ENCODE measurements around the gene TSPEAR. TPM values are rescaled to one million over a fixed set of nuclear protein-coding genes. Genes with fewer than 3 reads are reported as not detected.
A peak's percentile ranks its signal among the peaks of the same experiment; 100 is the strongest.

Gene TSPEAR
- polyA plus RNA-seq, 1 experiment: not detected

GRCh38 chr21:44461464-44462001 lies 249.8 kb downstream of the TSPEAR start:
- peak; percentile 36; the same call in 1 of the 2 replicates for TF ChIP-seq CTCF (IDR thresholded peaks at IDR 0.05; ENCODE audit: insufficient read depth, low read depth, low read length)
- Histone ChIP-seq H3K27me3 (ENCODE audit: control insufficient read depth, insufficient read depth, low read length) (no peaks in the 10 kb centered on the region), H3K36me3 (ENCODE audit: control insufficient read depth, insufficient read depth, low read length) (no peaks in the 10 kb centered on the region), H3K4me3 (ENCODE audit: low read depth, low read length) (no peak overlapping the region)
- ChIA-PET POLR2A (no interaction called here), CTCF (interaction anchor here (0.5 to 1.8 kb wide), 5 partner anchors 12 to 332 kb away, joined by 3 to 6 read pairs (median 3); no protein-coding TSS in a partner anchor)
- no peak for DNase-seq (ENCODE audit: low read depth)

GRCh38 chr21:44461005-44461404 lies 250.4 kb downstream of the TSPEAR start:
- ChIA-PET CTCF (interaction anchor here (0.5 to 1.8 kb wide), 2 partner anchors 43 to 332 kb away, joined by 3 to 6 read pairs; no protein-coding TSS in a partner anchor), POLR2A (no interaction called here)
- Histone ChIP-seq H3K36me3 (ENCODE audit: control insufficient read depth, insufficient read depth, low read length) (no peaks in the 10 kb centered on the region), H3K27me3 (ENCODE audit: control insufficient read depth, insufficient read depth, low read length) (no peaks in the 10 kb centered on the region), H3K4me3 (ENCODE audit: low read depth, low read length) (no peak overlapping the region)
- TF ChIP-seq CTCF (IDR thresholded peaks at IDR 0.05; ENCODE audit: insufficient read depth, low read depth, low read length): no peak
- no peak for DNase-seq (ENCODE audit: low read depth)

- Histone ChIP-seq H3K27me3 (ENCODE audit: control insufficient read depth, insufficient read depth, low read length) (no peaks in the 10 kb centered on the region), H3K4me3 (ENCODE audit: low read depth, low read length) (no peak overlapping the region), H3K36me3 (ENCODE audit: control insufficient read depth, insufficient read depth, low read length) (no peaks in the 10 kb centered on the region)
- TF ChIP-seq CTCF (IDR thresholded peaks at IDR 0.05; ENCODE audit: insufficient read depth, low read depth, low read length): no peak
- POLR2A ChIA-PET: no interaction called here
- no peak for DNase-seq (ENCODE audit: low read depth)
- CTCF ChIA-PET: interaction anchor here (1.8 kb wide), 1 partner anchor 333 kb away, joined by 6 read pairs; no protein-coding TSS in a partner anchor
Observed at GRCh38 chr21:44460441-44460755, 251.0 kb downstream of the TSPEAR start.

- CTCF ChIA-PET: interaction anchor here (1.8 kb wide), 1 partner anchor 333 kb away, joined by 6 read pairs; no protein-coding TSS in a partner anchor
- TF ChIP-seq CTCF (IDR thresholded peaks at IDR 0.05; ENCODE audit: insufficient read depth, low read depth, low read length): no peak
- DNase-seq (ENCODE audit: low read depth): no peak
- H3K36me3 ChIP-seq (ENCODE audit: control insufficient read depth, insufficient read depth, low read length): no peaks in the 10 kb centered on the region
- no peaks in the 10 kb centered on the region for H3K27me3 ChIP-seq (ENCODE audit: control insufficient read depth, insufficient read depth, low read length)
- no peak overlapping the region for H3K4me3 ChIP-seq (ENCODE audit: low read depth, low read length)
- POLR2A ChIA-PET: no interaction called here
Observed at GRCh38 chr21:44459712-44460440, 251.5 kb downstream of the TSPEAR start.

- CTCF ChIA-PET: no interaction called here
- POLR2A ChIA-PET: no interaction called here
- no peak for DNase-seq (ENCODE audit: low read depth)
Observed at GRCh38 chr21:44458971-44459711, 252.2 kb downstream of the TSPEAR start.

More at GRCh38 chr21:44458971-44459711, 252.2 kb downstream of the TSPEAR start:
- Histone ChIP-seq H3K4me3 (ENCODE audit: low read depth, low read length) (no peak overlapping the region), H3K27me3 (ENCODE audit: control insufficient read depth, insufficient read depth, low read length) (no peaks in the 10 kb centered on the region), H3K36me3 (ENCODE audit: control insufficient read depth, insufficient read depth, low read length) (no peaks in the 10 kb centered on the region)
- no peak for TF ChIP-seq CTCF (IDR thresholded peaks at IDR 0.05; ENCODE audit: insufficient read depth, low read depth, low read length)

Data from BJ (cell line).